OCI-LY3 (cell line): Measurements from ENCODE around the gene FZD2.

Source experiments
- H2AFZ ChIP-seq: fragments of 200-600, 300-600 bp; shearing (Covaris generic); 2 replicates; pipeline ENCODE4 v1.6.0; 2014; ENCODE audit warnings: antibody characterized with exemption, low read depth, low read length
- H3K27ac ChIP-seq: fragments of 200-600, 300-600 bp; sonication (generic); 2 replicates; pipeline ENCODE4 v1.5.1; 2014; ENCODE audit warnings: mild to moderate bottlenecking, low read length, moderate library complexity, mixed read lengths
- H3K27me3 ChIP-seq: fragments of 200-600, 300-600 bp; sonication (generic); 2 replicates; pipeline ENCODE4 v1.6.1; 2014; ENCODE audit warnings: low read depth, low read length, mixed read lengths
- H3K36me3 ChIP-seq: fragments of 200-600, 300-600 bp; sonication (generic); replicated peaks from 2 replicates; pipeline ENCODE3; 2014; ENCODE audit warnings: low read depth, low read length, mixed read lengths
- H3K4me1 ChIP-seq: fragments of 300-600, 200-600 bp; sonication (generic); 2 replicates; pipeline ENCODE4 v1.6.1; 2014; ENCODE audit warnings: low read length, mixed read lengths
- H3K4me2 ChIP-seq: fragments of 200-600, 300-600 bp; sonication (generic); 2 replicates; pipeline ENCODE4 v1.6.1; 2014; ENCODE audit warnings: low read length, mixed read lengths
- H3K4me3 ChIP-seq: fragments of 300-600, 200-600 bp; sonication (generic); 2 replicates; pipeline ENCODE4 v1.5.1; 2014; ENCODE audit warnings: antibody characterized with exemption, mild to moderate bottlenecking, low read length, moderate library complexity
- H3K79me2 ChIP-seq: fragments of 300-600, 200-600 bp; shearing (Covaris generic); 2 replicates; pipeline ENCODE4 v1.6.1; 2014; ENCODE audit warnings: mild to moderate bottlenecking, low read length, mixed read lengths
- H3K9ac ChIP-seq: fragments of 300-600, 200-600 bp; shearing (Covaris generic); 2 replicates; pipeline ENCODE4 v1.6.0; 2014; ENCODE audit warnings: mild to moderate bottlenecking, low read length, moderate library complexity
- H3K9me3 ChIP-seq: fragments of 200-600, 300-600 bp; shearing (Covaris generic); 2 replicates; pipeline ENCODE4 v1.6.1; 2014; ENCODE audit warnings: low read length, mixed read lengths; ENCODE audit not compliant: insufficient read depth
- H4K20me1 ChIP-seq: fragments of 200-600, 300-600 bp; sonication (generic); 2 replicates; pipeline ENCODE4 v1.6.1; 2016; ENCODE audit warnings: low read length, mixed read lengths; ENCODE audit not compliant: insufficient read depth
- CTCF ChIP-seq: fragments of 200-600, 300-600 bp; sonication (generic); IDR thresholded peaks from 2 replicates; pipeline ENCODE4 v1.5.1; 2014; ENCODE audit warnings: antibody characterized with exemption, low read length, low read depth
- EZH2phosphoT487 ChIP-seq: fragments of 200-600 bp; shearing (Covaris generic); IDR thresholded peaks from 2 replicates; pipeline ENCODE4 v1.6.1; 2018; ENCODE audit warnings: antibody characterized with exemption, mixed run types, low read depth

The FZD2 gene

GRCh38 chr17:44595216-44595775 is 38.0 kb downstream of the FZD2 start:
- H3K4me3 ChIP-seq = no peak overlapping the region
- no peaks in the 10 kb centered on the region for H3K36me3 ChIP-seq
- H3K79me2 ChIP-seq = no peaks in the 10 kb centered on the region
- no peaks in the 10 kb centered on the region for H4K20me1 ChIP-seq
- TF ChIP-seq EZH2phosphoT487 (no peak), CTCF (no peak)
- H3K9me3 ChIP-seq = no peaks in the 10 kb centered on the region
- H2AFZ ChIP-seq = no peak overlapping the region
- no peak overlapping the region for H3K9ac ChIP-seq
- no peaks in the 10 kb centered on the region for H3K4me1 ChIP-seq
- no peak overlapping the region for H3K27ac ChIP-seq
- H3K27me3 ChIP-seq = peaks cover 6% of the 10 kb centered on the region
- no peak overlapping the region for H3K4me2 ChIP-seq

GRCh38 chr17:44598329-44598728 is 41.0 kb downstream of the FZD2 start:
- H3K27me3 ChIP-seq = peaks cover 6% of the 10 kb centered on the region
- no peaks in the 10 kb centered on the region for H4K20me1 ChIP-seq
- H3K79me2 ChIP-seq = no peaks in the 10 kb centered on the region
- no peak overlapping the region for H3K4me3 ChIP-seq
- TF ChIP-seq CTCF (no peak), EZH2phosphoT487 (no peak)
- no peaks in the 10 kb centered on the region for H3K4me1 ChIP-seq
- no peaks in the 10 kb centered on the region for H3K36me3 ChIP-seq
- H3K4me2 ChIP-seq = no peak overlapping the region
- H2AFZ ChIP-seq = no peak overlapping the region
- H3K27ac ChIP-seq = no peak overlapping the region
- H3K9me3 ChIP-seq = no peaks in the 10 kb centered on the region
- H3K9ac ChIP-seq = no peak overlapping the region

GRCh38 chr17:44598932-44599297 is 41.6 kb downstream of the FZD2 start:
- H3K27ac ChIP-seq = no peak overlapping the region
- H3K4me3 ChIP-seq = no peak overlapping the region
- no peak overlapping the region for H2AFZ ChIP-seq
- no peak for TF ChIP-seq CTCF
- TF ChIP-seq EZH2phosphoT487 = no peak
- H3K9ac ChIP-seq = no peak overlapping the region
- no peaks in the 10 kb centered on the region for H3K9me3 ChIP-seq
- no peaks in the 10 kb centered on the region for H3K4me1 ChIP-seq
- no peaks in the 10 kb centered on the region for H3K79me2 ChIP-seq
- no peaks in the 10 kb centered on the region for H4K20me1 ChIP-seq
- H3K4me2 ChIP-seq = no peak overlapping the region
- H3K36me3 ChIP-seq = no peaks in the 10 kb centered on the region
- peaks cover 3% of the 10 kb centered on the region for H3K27me3 ChIP-seq

GRCh38 chr17:44599298-44600175 is 42.3 kb downstream of the FZD2 start:
- TF ChIP-seq CTCF = no peak
- TF ChIP-seq EZH2phosphoT487 = no peak
- Histone ChIP-seq H3K79me2 (no peaks in the 10 kb centered on the region), H4K20me1 (no peaks in the 10 kb centered on the region), H3K4me3 (no peak overlapping the region), H2AFZ (no peak overlapping the region), H3K36me3 (no peaks in the 10 kb centered on the region), H3K9me3 (no peaks in the 10 kb centered on the region), H3K9ac (no peak overlapping the region), H3K27me3 (no peaks in the 10 kb centered on the region), H3K4me1 (no peaks in the 10 kb centered on the region), H3K27ac (no peak overlapping the region), H3K4me2 (no peak overlapping the region)
